Ovary (tissue), 9 donors: ENCODE measurements around the gene RRAGB. TPM values are rescaled to one million over a fixed set of nuclear protein-coding genes. Genes with fewer than 3 reads are reported as not detected.

Experiments used
- DNase-seq, 5 donors: peaks; one replicate each; pipeline ENCODE4 v3.0.0-alpha.2; 2019 to 2020
- H3K27ac ChIP-seq, 2 donors: fragments of 200-600 bp; one replicate each; pipeline versions ENCODE4 v1.5.1 to v1.8.0; 2019 to 2022
- H3K27me3 ChIP-seq: fragments of 200-600 bp; one replicate; pipeline ENCODE4 v1.8.0; 2022
- H3K36me3 ChIP-seq: fragments of 200-600 bp; sonication (generic); one replicate; pipeline ENCODE4 v1.5.1; 2019
- H3K4me1 ChIP-seq: one replicate; pipeline ENCODE4 v1.8.1; 2013; ENCODE audit warnings: mild to moderate bottlenecking, moderate library complexity; ENCODE audit not compliant: insufficient read depth
- H3K4me3 ChIP-seq: fragments of 200-600 bp; sonication (generic); one replicate; pipeline ENCODE4 v1.5.1; 2017
- H3K9me3 ChIP-seq, 2 donors: fragments of 200-600 bp in 1 of 2; sonication (generic) in 1 of 2; one replicate each; pipeline versions ENCODE4 v1.5.1 to v1.8.1; 2013 to 2019; ENCODE audit warnings: mild to moderate bottlenecking in 1 of 2, moderate library complexity in 1 of 2
- EP300 ChIP-seq: sonication (generic); formaldehyde crosslinking; IDR thresholded peaks from one replicate; pipeline ENCODE4 v1.6.1; 2017; ENCODE audit warnings: antibody characterized with exemption
- POLR2A ChIP-seq: fragments of 450-650 bp; IDR thresholded peaks from one replicate; pipeline ENCODE4 v1.6.1; 2017; ENCODE audit warnings: antibody characterized with exemption, mild to moderate bottlenecking, moderate library complexity
- WGBS, 3 donors: extraction: QIAGEN DNeasy Blood & Tissue Kit in 1 of 3; methylation state at CpG; one replicate each; pipeline versions ENCODE4 v1.1.5 to v1.1.7; 2013 to 2017; 5-methylcytosine and 5-hydroxymethylcytosine counted together
- intact Hi-C, 4 donors: fragments of 100-400 bp; cut with DNase I; formaldehyde crosslinking; loops; one replicate each; pipeline versions ENCODE4 v1.11.0 to v1.15.1; 2022 to 2023
- polyA plus RNA-seq, 2 donors: library from polyadenylated mRNA; stranded (reverse); fragments of 200-250 nt in 1 of 2; fragments of 350-450 nt in 1 of 2; fragmentation: Illumina TruSeq in 1 of 2; extraction: RNeasy Lipid Tissue Mini Kit (QIAGEN cat#74804) in 1 of 2; gene quantifications; one replicate each; pipeline ENCODE4 v1.2.3, GENCODE V29; 2013 to 2014
- total RNA-seq, 7 donors: library from RNA; depleted of rRNA in 2 of 7; stranded (reverse); fragments of >200 nt in 2 of 7; fragmentation: NEBNext Ultra II Directional in 3 of 7; extraction: Animal tissue kit (Norgen Biotek cat#: 25700) in 3 of 7; gene quantifications; one replicate each; pipeline versions ENCODE4 v1.1.0 to v1.2.4, GENCODE V29; 2016 to 2023
- TF ChIP-seq, protein P1 (sequence below), 3 donors: fragments of 450-650 bp in 2 of 3; fragments of 200-600 bp in 1 of 3; IDR thresholded peaks; one replicate each; pipeline versions ENCODE4 v1.5.1 to v1.8.0; 2016 to 2022; ENCODE audit warnings: antibody characterized with exemption in 3 of 3, mild to moderate bottlenecking in 1 of 3
- donor health status: DM: no; HTN: no; CAD: no; lungs with moderate emphysema.
- donor health status: DM: no; HTN: no; CAD: no.
- donor health status: Bipolar disorder and iron deficiency.
- donor health status: DM: yes; HTN: yes; CAD: no.
- donor health status: DM: no; HTN: no; CAD: no.
- donor health status: DM: yes; HTN: yes; CAD: no.

Gene RRAGB
- total and polyA plus RNA-seq, 9 donors, result 17.7 to 28.3 (median 25.8) TPM

DNA sequence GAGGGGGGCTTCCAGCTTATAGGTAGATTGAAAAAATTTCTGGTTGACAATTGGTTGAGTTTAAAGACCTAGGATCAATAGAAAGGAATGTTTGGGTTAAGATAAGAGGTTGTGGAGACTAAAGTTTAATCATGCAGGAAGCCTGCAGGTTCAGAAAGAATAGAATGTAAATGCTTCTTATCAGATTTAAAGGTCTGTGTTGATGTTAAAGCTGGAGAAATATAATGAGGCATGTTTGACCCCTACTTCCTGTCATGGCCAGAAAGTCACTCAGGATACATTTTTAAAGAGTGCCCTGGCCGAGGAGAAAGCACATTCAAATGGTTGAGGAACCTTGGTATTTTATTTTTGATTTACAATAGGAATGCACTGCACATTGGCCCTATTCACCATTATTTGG, 3.9 kb upstream of the RRAGB start:
- DNase-seq, result no peak
- no peaks in the 10 kb centered on the region for H3K27me3 ChIP-seq
- TF ChIP-seq POLR2A, result no peak
- TF ChIP-seq EP300, result no peak
- TF ChIP-seq, protein P1, sequence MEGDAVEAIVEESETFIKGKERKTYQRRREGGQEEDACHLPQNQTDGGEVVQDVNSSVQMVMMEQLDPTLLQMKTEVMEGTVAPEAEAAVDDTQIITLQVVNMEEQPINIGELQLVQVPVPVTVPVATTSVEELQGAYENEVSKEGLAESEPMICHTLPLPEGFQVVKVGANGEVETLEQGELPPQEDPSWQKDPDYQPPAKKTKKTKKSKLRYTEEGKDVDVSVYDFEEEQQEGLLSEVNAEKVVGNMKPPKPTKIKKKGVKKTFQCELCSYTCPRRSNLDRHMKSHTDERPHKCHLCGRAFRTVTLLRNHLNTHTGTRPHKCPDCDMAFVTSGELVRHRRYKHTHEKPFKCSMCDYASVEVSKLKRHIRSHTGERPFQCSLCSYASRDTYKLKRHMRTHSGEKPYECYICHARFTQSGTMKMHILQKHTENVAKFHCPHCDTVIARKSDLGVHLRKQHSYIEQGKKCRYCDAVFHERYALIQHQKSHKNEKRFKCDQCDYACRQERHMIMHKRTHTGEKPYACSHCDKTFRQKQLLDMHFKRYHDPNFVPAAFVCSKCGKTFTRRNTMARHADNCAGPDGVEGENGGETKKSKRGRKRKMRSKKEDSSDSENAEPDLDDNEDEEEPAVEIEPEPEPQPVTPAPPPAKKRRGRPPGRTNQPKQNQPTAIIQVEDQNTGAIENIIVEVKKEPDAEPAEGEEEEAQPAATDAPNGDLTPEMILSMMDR (IDR thresholded peaks at IDR 0.05), result no peak
- no peaks in the 10 kb centered on the region for H3K4me1 ChIP-seq
- H3K27ac ChIP-seq, result no peak overlapping the region
- no peaks in the 10 kb centered on the region for H3K36me3 ChIP-seq
- intact Hi-C loops, result loop anchor here in 1 of 4 donors (10.0 kb wide), 1 partner anchor 521 kb away; the partner anchor contains the start of gene KLF8
- no peaks in the 10 kb centered on the region for H3K9me3 ChIP-seq
- H3K4me3 ChIP-seq, result no peak overlapping the region
- WGBS, 3 donors, result 30 to 33% (median 32%) methylated on average over 1 of the region's 1 CpG

DNA sequence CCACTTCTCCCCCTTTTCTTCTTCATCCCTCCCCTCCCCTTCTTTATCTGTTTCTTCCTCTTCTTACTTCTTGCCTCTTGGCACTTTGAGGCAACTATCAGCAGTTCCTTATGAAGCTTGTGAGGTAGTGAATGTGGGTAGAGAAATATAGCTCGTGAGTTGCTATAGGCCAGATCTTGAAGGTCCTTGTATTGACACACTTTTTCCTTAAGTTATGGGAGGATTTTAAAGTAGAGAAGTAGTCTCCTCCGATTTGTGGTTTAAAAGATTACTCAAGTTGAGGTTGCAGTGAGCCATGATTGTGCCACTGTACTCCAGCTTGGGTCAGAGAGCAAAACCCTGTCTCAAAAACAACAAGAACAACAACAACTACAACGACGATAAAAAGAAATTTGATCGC, 3.4 kb upstream of the RRAGB start:
- Histone ChIP-seq H3K9me3 (no peaks in the 10 kb centered on the region), H3K4me3 (no peak overlapping the region), H3K27ac (no peak overlapping the region), H3K27me3 (no peaks in the 10 kb centered on the region), H3K36me3 (no peaks in the 10 kb centered on the region), H3K4me1 (no peaks in the 10 kb centered on the region)
- no peak for DNase-seq
- TF ChIP-seq, protein P1 (IDR thresholded peaks at IDR 0.05), result no peak
- TF ChIP-seq POLR2A (no peak), EP300 (no peak)
- intact Hi-C loops, result loop anchor here in 1 of 4 donors (10.0 kb wide), 1 partner anchor 521 kb away; the partner anchor contains the start of gene KLF8
- 75 to 80% (median 77%) methylated on average over 5 of the region's 5 CpGs for WGBS, 3 donors

DNA sequence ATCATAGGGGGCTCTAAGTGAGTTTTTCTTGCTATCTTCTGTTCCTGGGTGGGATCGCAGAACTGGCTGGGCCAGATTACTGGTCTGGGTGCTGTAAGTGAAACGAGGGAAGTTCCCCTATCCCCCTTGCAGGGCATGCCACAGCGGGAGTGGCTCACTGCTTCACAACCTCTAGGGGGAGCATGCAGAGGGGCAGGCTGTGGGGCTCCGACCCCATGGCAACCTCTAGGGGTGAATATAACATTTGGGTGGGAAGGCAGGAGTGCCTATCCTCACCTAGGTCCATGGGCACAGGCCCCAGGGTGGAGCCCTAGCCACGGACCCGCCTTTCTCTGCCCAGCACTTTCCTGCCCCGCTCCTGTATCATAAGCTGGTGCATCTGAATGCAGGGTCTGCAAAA, 1.7 kb upstream of the RRAGB start:
- WGBS, 3 donors, result 61 to 74% (median 61%) methylated on average over 7 of the region's 7 CpGs
- H3K27me3 ChIP-seq, result no peaks in the 10 kb centered on the region
- H3K9me3 ChIP-seq, result no peaks in the 10 kb centered on the region
- intact Hi-C loops, result loop anchor here in 2 of 4 donors (1.0 to 10.0 kb wide), 2 partner anchors 42 to 519 kb away; partner anchors contain the start of gene KLF8 (in 1 of the 2)
- H3K36me3 ChIP-seq, result no peaks in the 10 kb centered on the region
- no peak overlapping the region for H3K4me3 ChIP-seq
- no peak for TF ChIP-seq EP300
- TF ChIP-seq, protein P1 (IDR thresholded peaks at IDR 0.05), result no peak
- TF ChIP-seq POLR2A, result no peak
- no peak overlapping the region for H3K27ac ChIP-seq
- DNase-seq, result no peak
- no peaks in the 10 kb centered on the region for H3K4me1 ChIP-seq

DNA sequence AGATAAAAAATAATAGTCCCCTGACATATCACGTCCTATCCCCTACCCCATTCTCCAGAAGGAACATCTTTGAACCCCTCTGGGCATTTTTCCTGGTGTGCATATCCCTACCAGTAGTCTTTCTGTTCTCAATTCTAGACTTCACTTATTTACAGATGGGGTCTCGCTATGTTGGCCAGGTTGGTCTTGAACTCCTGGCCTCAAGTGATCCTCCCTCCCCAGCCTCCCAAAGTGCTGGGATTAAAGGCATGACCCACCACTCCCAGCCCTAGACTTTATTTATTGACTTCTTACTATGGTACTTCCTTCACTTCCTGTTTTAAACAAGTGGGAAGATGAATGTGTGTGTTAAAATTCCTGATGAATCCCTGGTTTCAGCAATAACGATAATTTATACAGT, 612 bp upstream of the RRAGB start:
- TF ChIP-seq POLR2A (no peak), EP300 (no peak)
- TF ChIP-seq, protein P1 (IDR thresholded peaks at IDR 0.05), result no peak
- WGBS, 3 donors, result 36 to 49% (median 48%) methylated on average over 3 of the region's 3 CpGs
- intact Hi-C loops, result loop anchor here in 2 of 4 donors (1.0 to 10.0 kb wide), 2 partner anchors 41 to 518 kb away; partner anchors contain the start of gene KLF8 (in 1 of the 2)

More for the DNA sequence above, 612 bp upstream of the RRAGB start:
- Histone ChIP-seq H3K36me3 (no peaks in the 10 kb centered on the region), H3K4me1 (no peaks in the 10 kb centered on the region), H3K4me3 (peak overlapping the region; percentile 55), H3K9me3 (no peaks in the 10 kb centered on the region), H3K27me3 (no peaks in the 10 kb centered on the region), H3K27ac (peak overlapping the region in 1 of 2 donors; percentile 75)
- no peak for DNase-seq
